B cell (primary cell): ENCODE data around the gene GTF3C5. TPM values are rescaled to one million over a fixed set of nuclear protein-coding genes. Genes with fewer than 3 reads are reported as not detected.

Experiments used
- ATAC-seq: fragments of 200-7000 bp; cut with Tn5 transposase; one replicate; pipeline ENCODE4 v1.10.0; 2021; ENCODE audit warnings: low read depth, mild to moderate bottlenecking, moderate number of reproducible peaks, moderate library complexity
- CTCF ChIA-PET: fragments of 350-600 bp; sonication (Branson Sonifier 250); formaldehyde crosslinking; loops from one replicate; lab custom pipeline; 2021; ENCODE audit warnings: antibody characterized with exemption, inconsistent platforms; lab: Charles Lee
- POLR2A ChIA-PET: fragments of 350-600 bp; sonication (Branson Sonifier 250); formaldehyde crosslinking; loops from one replicate; lab custom pipeline; 2021; ENCODE audit warnings: antibody characterized with exemption; lab: Charles Lee
- DNase-seq: peaks from one replicate; pipeline ENCODE4 v3.0.0; 2013
- H2AFZ ChIP-seq: 2 replicates; pipeline ENCODE4 v1.6.1; 2012; ENCODE audit warnings: mild to moderate bottlenecking, low read depth, low read length; ENCODE audit not compliant: insufficient read depth, poor library complexity, severe bottlenecking
- H3K27ac ChIP-seq, 2 donors: 1 replicate in 1 of 2; 2 replicates in 1 of 2; pipeline ENCODE4 v1.5.1; 2012 to 2013; ENCODE audit warnings: low read length in 2 of 2, mild to moderate bottlenecking in 2 of 2, moderate library complexity in 1 of 2
- H3K27me3 ChIP-seq, 4 experiments: fragments of 200-600 bp in 1 of 4; sonication (generic) in 1 of 4; replicated peaks in 1 of 4; 1 replicate in 2 of 4; 2 replicates in 2 of 4; pipeline versions ENCODE4 v1.6.1 to v1.7.0; 2013 to 2016; ENCODE audit warnings: low read length in 3 of 4, mild to moderate bottlenecking in 2 of 4, mixed read lengths in 1 of 4, moderate library complexity in 1 of 4; ENCODE audit not compliant: insufficient read depth in 4 of 4, control insufficient read depth in 3 of 4; ENCODE audit errors: control extremely low read depth in 1 of 4
- H3K36me3 ChIP-seq, 2 experiments: replicated peaks in 1 of 2; 1 replicate in 1 of 2; 2 replicates in 1 of 2; pipeline versions ENCODE4 v1.6.1 to v1.7.1; 2013; ENCODE audit warnings: low read length in 1 of 2; ENCODE audit not compliant: insufficient read depth in 2 of 2, control insufficient read depth in 1 of 2; ENCODE audit errors: control extremely low read depth in 1 of 2, extremely low read depth in 1 of 2
- H3K4me1 ChIP-seq, 2 donors: fragments of 200-600 bp in 1 of 2; sonication (generic) in 1 of 2; 1 replicate in 1 of 2; 2 replicates in 1 of 2; pipeline versions ENCODE4 v1.5.1 to v1.6.1; 2013 to 2017; ENCODE audit warnings: low read length in 2 of 2; ENCODE audit not compliant: control insufficient read depth in 2 of 2, insufficient read depth in 2 of 2
- H3K4me2 ChIP-seq: replicated peaks from 2 replicates; pipeline ENCODE3; 2012; ENCODE audit warnings: mild to moderate bottlenecking, low read depth, low read length; ENCODE audit not compliant: poor library complexity, severe bottlenecking
- H3K4me3 ChIP-seq, 5 experiments: fragments of 200-600 bp in 1 of 5; sonication (generic) in 1 of 5; 1 replicate in 3 of 5; 2 replicates in 2 of 5; pipeline versions ENCODE4 v1.5.1 to v1.7.0; 2011 to 2016; ENCODE audit warnings: low read length in 4 of 5, mild to moderate bottlenecking in 4 of 5, low read depth in 2 of 5, control low read depth in 1 of 5, moderate library complexity in 1 of 5; ENCODE audit not compliant: insufficient read depth in 1 of 5; ENCODE audit errors: control extremely low read depth in 1 of 5, extremely low read depth in 1 of 5
- H3K79me2 ChIP-seq: fragments of 200-600 bp; sonication (generic); one replicate; pipeline ENCODE4 v1.6.0; 2016; ENCODE audit warnings: low read length; ENCODE audit not compliant: control insufficient read depth, insufficient read depth
- H3K9ac ChIP-seq: fragments of 200-600 bp; sonication (generic); 2 replicates; pipeline ENCODE4 v1.6.1; 2017; ENCODE audit warnings: mild to moderate bottlenecking, low read length, moderate library complexity
- H3K9me3 ChIP-seq, 3 donors: one replicate each; pipeline versions ENCODE4 v1.6.1 to v1.7.1; 2013; ENCODE audit warnings: low read length in 2 of 3; ENCODE audit not compliant: control insufficient read depth in 2 of 3, insufficient read depth in 1 of 3; ENCODE audit errors: control extremely low read depth in 1 of 3
- H4K20me1 ChIP-seq: 2 replicates; pipeline ENCODE4 v1.6.0; 2012; ENCODE audit warnings: mild to moderate bottlenecking, low read length; ENCODE audit not compliant: insufficient read depth, control insufficient read depth, poor library complexity, severe bottlenecking
- H3K27ac Mint-ChIP-seq: one replicate; pipeline ENCODE4 v1.8.0; 2021; ENCODE audit warnings: mixed read lengths
- H3K27me3 Mint-ChIP-seq: one replicate; pipeline ENCODE4 v1.8.0; 2021; ENCODE audit warnings: mixed read lengths
- H3K4me1 Mint-ChIP-seq: one replicate; pipeline ENCODE4 v1.8.0; 2021; ENCODE audit warnings: mixed read lengths
- H3K4me3 Mint-ChIP-seq: one replicate; pipeline ENCODE4 v1.8.0; 2021; ENCODE audit warnings: mixed read lengths
- H3K9me3 Mint-ChIP-seq: one replicate; pipeline ENCODE4 v1.8.0; 2022; ENCODE audit warnings: mixed read lengths; ENCODE audit not compliant: insufficient read depth
- EZH2 ChIP-seq: IDR thresholded peaks from 2 replicates; pipeline ENCODE4 v1.6.1; 2012; ENCODE audit warnings: borderline replicate concordance, low read depth, mild to moderate bottlenecking, moderate library complexity, low read length; ENCODE audit not compliant: insufficient read depth, poor library complexity, severe bottlenecking
- WGBS: methylation state at CpG from one replicate; pipeline ENCODE4 v1.1.5; 2013; ENCODE audit warnings: missing lambda C conversion rate; ENCODE audit not compliant: insufficient coverage; 5-methylcytosine and 5-hydroxymethylcytosine counted together
- intact Hi-C: fragments of 100-400 bp; cut with micrococcal nuclease; formaldehyde crosslinking; loops from one replicate; pipeline ENCODE4 v1.10.0; 2022
- polyA plus RNA-seq: library from polyadenylated mRNA; depleted of rRNA; stranded (reverse); fragments of >200 nt; gene quantifications from 2 replicates; pipeline ENCODE4 v1.2.3, GENCODE V29; 2012
- total RNA-seq, 2 donors: library from RNA; stranded (reverse); fragments of 120-200 nt in 1 of 2; gene quantifications; 1 replicate in 1 of 2; 2 replicates in 1 of 2; pipeline versions ENCODE4 v1.2.3 to v1.2.4, GENCODE V29; 2013 to 2022
- TF ChIP-seq, protein P1 (sequence below): fragments of 200-600 bp; IDR thresholded peaks from one replicate; pipeline ENCODE4 v1.8.0; 2022; ENCODE audit warnings: antibody characterized with exemption, mild to moderate bottlenecking

GTF3C5 gene
- total and polyA plus RNA-seq, 2 donors (not counting 1 experiment from before 2014, with no cell fraction given) = 80.5 to 91.2 TPM

DNA sequence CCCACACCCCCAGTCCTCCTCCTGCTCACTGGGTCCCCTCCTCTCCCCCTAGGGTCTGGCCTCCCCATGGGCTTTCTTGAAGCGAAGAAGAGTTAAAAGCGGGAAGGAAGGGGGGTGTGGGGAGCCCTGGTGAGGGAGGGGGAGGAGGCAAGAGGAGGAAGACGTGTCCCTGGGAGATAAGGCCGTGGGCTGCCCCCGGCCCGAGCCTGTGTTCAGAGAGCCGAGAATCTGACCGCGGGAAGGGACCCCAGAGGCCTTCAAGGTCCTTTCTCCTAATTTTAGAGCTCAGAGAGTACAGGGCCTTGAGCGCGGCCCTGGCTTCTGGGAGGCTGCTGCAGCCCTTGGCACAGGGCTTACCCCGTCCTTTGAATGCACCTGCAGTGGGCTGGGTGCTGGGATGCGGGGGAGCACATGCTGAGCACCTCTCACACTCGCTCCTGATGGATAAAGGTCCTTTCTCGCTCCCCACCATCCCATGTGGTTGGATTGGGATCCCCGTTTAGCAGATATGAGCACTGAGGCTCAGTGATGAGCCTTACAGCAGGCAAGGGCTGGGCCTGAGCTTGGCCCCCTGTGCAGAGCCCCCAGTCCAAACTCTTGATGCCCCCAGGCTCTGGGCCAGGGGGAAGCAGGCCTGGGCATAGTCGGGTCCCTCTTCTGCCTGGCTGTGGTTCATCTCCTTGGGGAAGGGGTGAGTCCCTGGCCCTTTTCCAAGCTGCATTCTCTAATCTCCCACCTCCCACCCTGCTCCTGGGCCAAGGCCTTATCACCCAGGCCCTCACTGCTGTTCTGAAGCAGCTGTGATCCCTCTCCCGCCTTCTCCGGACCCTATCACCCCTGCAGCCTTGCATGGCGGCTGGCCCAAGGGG is 46.4 kb upstream of the GTF3C5 start:
- no peak overlapping the region for H2AFZ ChIP-seq
- H3K79me2 ChIP-seq = no peaks in the 10 kb centered on the region
- Mint-ChIP-seq H3K9me3 (no peaks in the 10 kb centered on the region), H3K27ac (no peak overlapping the region), H3K27me3 (peaks cover 47% of the 10 kb centered on the region), H3K4me3 (no peak overlapping the region), H3K4me1 (peaks cover 11% of the 10 kb centered on the region)
- no peak overlapping the region for H3K4me2 ChIP-seq
- H3K36me3 ChIP-seq = no peaks in the 10 kb centered on the region
- ATAC-seq (no peak), DNase-seq (no peak)
- ChIA-PET CTCF (no interaction called here), POLR2A (no interaction called here)
- H3K4me3 ChIP-seq = no peak overlapping the region
- H3K27ac ChIP-seq = no peak overlapping the region
- no peaks in the 10 kb centered on the region for H4K20me1 ChIP-seq
- TF ChIP-seq, protein P1, sequence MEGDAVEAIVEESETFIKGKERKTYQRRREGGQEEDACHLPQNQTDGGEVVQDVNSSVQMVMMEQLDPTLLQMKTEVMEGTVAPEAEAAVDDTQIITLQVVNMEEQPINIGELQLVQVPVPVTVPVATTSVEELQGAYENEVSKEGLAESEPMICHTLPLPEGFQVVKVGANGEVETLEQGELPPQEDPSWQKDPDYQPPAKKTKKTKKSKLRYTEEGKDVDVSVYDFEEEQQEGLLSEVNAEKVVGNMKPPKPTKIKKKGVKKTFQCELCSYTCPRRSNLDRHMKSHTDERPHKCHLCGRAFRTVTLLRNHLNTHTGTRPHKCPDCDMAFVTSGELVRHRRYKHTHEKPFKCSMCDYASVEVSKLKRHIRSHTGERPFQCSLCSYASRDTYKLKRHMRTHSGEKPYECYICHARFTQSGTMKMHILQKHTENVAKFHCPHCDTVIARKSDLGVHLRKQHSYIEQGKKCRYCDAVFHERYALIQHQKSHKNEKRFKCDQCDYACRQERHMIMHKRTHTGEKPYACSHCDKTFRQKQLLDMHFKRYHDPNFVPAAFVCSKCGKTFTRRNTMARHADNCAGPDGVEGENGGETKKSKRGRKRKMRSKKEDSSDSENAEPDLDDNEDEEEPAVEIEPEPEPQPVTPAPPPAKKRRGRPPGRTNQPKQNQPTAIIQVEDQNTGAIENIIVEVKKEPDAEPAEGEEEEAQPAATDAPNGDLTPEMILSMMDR = no peak
- TF ChIP-seq EZH2 = no peak
- no peak overlapping the region for H3K9ac ChIP-seq
- WGBS = 17% methylated on average over 15 of the region's 20 CpGs
- H3K4me1 ChIP-seq = peaks cover 9 to 13% of the 10 kb centered on the region in 2 donors
- H3K9me3 ChIP-seq = no peaks in the 10 kb centered on the region
- intact Hi-C loops = no loop called here
- peaks cover 0 to 52% (median 14%) of the 10 kb centered on the region in 4 experiments for H3K27me3 ChIP-seq

GRCh38 chr9:132985071-132985350 is 45.8 kb upstream of the GTF3C5 start:
- Mint-ChIP-seq H3K4me3 (no peak overlapping the region), H3K9me3 (no peaks in the 10 kb centered on the region), H3K27ac (no peak overlapping the region), H3K4me1 (peaks cover 7% of the 10 kb centered on the region), H3K27me3 (peaks cover 44% of the 10 kb centered on the region)
- intact Hi-C loops = no loop called here
- CTCF ChIA-PET = no interaction called here
- H3K9me3 ChIP-seq = no peaks in the 10 kb centered on the region
- no peak overlapping the region for H3K4me3 ChIP-seq
- POLR2A ChIA-PET = no interaction called here
- no peak overlapping the region for H3K9ac ChIP-seq
- ATAC-seq (no peak), DNase-seq (no peak)
- no peak overlapping the region for H2AFZ ChIP-seq
- H3K4me2 ChIP-seq = no peak overlapping the region
- TF ChIP-seq, protein P1 = no peak
- TF ChIP-seq EZH2 = no peak
- no peaks in the 10 kb centered on the region for H4K20me1 ChIP-seq
- no peaks in the 10 kb centered on the region for H3K79me2 ChIP-seq
- H3K27me3 ChIP-seq = peaks cover 0 to 47% (median 8%) of the 10 kb centered on the region in 4 experiments
- peaks cover 8 to 9% of the 10 kb centered on the region in 2 donors for H3K4me1 ChIP-seq
- 72% methylated on average over 4 of the region's 4 CpGs for WGBS
- no peak overlapping the region for H3K27ac ChIP-seq
- H3K36me3 ChIP-seq = no peaks in the 10 kb centered on the region
